NCI-H526 treated with DMSO at 0.1 percent for 48 hours (cell line): ENCODE results near the gene OR4A15.
A peak's percentile ranks its signal among the peaks of the same experiment; 100 is the strongest.

ENCODE experiments used
- DNase-seq: peaks from one replicate; lab custom pipeline; 2025; lab: John Stamatoyannopoulos, UW

Gene OR4A15

DNA sequence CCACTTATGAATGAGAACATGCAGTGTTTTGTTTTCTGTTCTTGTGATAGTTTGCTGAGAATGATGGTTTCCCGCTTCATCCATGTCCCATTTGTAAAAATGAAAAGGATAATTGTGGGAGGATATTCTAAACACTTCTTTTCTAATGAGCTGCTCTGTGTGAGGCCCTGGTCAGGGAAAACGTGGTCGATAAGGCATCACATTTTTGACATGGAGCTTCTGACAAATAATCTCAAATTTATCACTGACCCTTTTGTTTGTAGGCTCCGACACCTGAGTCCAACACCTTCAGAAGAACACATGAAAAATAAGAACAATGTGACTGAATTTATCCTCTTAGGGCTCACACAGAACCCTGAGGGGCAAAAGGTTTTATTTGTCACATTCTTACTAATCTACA lies at the start of gene OR4A15:
OR4A15 (plus strand) TSS at position 301 of the 400 bp plus-strand sequence; CDS start at position 301, 0 bp downstream.
- DNase-seq, result no peak

DNA sequence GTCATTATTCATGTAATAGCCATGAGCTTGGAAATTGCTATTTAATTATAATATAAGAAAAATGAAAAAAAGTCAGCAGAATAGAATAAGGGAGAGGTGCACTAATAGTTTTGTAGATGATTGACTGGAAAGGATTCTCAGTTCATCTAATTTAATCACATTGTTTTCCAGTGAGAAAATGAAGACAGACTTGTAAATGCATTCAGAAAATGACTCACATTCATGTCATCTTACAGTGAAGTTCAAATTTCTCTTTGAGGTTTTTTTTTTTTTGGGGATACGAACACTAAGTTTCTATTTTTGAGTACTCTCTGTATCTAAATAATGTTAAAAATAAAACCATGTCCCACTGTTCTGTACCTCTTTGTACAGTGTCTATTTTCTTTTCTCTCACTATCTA lies 43.3 kb upstream of the OR4A15 start:
- no peak for DNase-seq

DNA sequence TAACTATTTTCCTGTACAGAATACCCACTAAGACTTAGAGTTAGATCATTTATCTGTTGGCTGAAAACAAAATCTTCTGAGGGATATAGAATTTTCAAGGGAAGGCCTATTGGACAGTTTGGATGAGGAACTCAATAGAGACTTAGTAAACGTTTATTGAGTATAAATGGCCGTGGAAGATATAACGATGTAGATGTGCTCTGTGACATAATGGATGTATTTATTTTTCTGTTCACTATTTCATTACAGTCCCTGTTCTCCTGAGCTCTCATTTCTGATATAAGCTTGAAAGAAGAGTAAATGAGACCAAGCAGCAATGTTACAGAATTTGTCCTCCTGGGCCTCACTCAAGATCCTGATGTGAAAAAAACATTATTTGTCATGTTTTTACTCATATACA lies 24.9 kb upstream of the OR4A15 start, which contains the start of gene OR4A16:
OR4A16 (plus strand) TSS at position 301 of the 400 bp plus-strand sequence; CDS start at position 301, 0 bp downstream.
- no peak for DNase-seq

DNA sequence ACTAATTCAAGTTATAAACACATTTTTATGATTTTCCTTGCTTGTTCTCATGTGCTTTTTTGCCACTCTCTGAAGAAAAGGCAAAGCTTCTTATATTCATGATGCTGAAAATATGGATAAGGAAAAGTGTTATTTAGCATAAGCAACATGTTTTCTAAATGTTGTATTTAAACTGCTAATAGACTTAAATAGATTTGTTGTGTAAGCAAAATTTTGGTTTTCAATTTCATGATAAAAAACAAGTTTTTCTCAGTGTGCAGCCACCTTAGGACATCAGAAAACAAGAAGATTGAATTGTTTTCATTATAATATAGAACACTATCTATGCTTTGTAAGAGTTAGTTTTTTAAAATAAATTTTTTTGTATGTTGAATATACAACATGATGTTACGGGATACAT lies 22.5 kb upstream of the OR4A15 start:
- DNase-seq, result no peak

DNA sequence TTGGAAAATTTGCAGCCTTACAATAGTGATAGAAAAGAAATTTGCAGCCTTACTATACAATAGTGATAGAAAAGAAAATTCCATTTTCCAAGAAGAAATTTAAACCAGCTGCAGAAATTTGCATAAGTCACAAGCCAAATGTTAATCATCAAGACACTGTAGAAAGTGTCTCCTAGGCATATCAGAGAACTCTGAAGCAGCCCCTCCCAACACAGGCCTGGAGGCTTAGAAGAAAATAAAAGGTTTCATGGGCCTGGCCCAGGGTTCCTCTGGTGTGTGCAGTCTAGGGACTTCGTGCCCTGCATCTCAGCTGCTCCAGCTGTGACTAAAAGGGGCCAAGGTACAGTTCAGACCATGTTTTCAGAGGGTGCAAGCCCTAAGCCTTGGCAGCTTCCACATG lies 18.7 kb upstream of the OR4A15 start:
- no peak for DNase-seq

DNA sequence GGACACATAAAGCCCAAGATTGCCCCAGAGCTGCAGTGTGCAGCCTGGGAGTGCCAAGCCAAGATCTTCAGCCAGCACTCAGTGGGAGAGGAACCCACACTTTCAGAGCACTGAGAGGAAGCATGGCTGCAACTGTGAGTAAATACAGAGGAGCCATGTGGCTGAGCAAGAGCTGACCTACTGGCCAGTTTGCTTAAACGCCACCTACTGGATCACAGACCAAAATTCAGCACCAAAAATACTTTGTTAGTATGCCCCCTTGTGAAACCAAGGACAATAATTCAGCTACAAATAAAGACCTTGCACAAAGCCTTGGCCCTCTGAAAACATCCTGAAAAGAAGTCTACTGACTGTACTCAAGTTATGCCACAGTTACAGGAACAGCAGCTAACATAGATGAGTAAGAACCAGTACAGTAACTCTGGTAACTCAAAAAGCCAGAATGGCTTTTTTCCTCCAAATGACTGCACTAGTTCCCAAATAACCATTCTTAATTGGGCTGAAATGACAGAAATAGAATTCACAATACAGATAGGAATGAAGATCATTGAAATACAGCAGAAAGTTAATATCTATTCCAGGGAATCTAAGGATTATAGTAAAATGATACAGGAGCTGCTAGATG lies 10.1 kb upstream of the OR4A15 start:
- peak; percentile 3 for DNase-seq

DNA sequence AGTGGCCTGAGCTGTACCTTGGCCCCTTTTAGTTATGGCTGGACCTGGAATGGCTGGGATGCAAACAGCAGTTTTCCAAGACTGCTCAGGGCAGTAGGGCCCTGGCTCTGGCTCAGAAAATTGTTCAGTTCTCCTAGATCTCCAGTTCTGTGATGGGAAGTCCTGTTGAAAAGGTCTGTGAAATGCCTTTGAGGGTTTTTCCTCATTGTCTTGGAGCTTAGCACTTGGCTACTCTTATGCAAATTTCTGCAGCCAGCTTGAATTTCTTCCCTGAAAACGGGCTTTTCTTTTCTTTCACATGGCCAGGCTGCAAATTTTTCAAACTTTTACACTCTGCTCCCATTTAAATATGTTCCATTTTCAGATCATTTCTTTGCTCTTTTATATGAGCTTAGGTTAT lies 33.2 kb downstream of the OR4A15 start:
- no peak for DNase-seq
